Stimulated activated CD8-positive, alpha-beta memory T cell treated with anti-CD3 and anti-CD28 coated beads, Interleukin-12 subunit alpha, Interleukin-12 subunit beta, amount 100 ng/mL, for 1 hour (primary cell): Measurements from ENCODE around the gene ZBTB11.
"Not testable (repeated sequence)": the region's sequence is repeated elsewhere in the genome, so short reads cannot be mapped to it uniquely, and the experiment has no call there.

Experiments
- DNase-seq: peaks from one replicate; pipeline ENCODE4 v3.0.0-alpha.2; 2020; ENCODE audit warnings: low read depth

ZBTB11 gene

GRCh38 chr3:101618726-101619125, 58.2 kb downstream of the ZBTB11 start:
- no peak for DNase-seq

DNA sequence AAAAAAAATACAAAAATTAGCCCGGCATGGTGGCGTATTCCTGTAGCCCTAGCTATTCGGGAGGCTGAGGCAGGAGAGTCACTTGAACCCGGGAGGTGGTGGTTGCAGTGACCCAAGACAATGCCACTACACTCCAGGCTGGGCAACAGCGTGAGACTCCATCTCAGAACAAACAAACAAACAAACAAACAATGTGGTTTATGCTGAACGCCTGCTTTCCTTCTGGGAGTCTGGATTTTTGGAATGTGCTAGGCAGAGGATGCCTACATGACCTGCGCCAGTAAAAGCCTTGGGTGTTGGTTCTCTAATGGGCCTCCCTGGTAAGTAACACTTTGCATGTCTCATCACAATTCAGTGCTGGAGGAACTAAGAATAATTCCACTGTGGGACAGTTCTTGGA, 59.5 kb downstream of the ZBTB11 start:
- no peak for DNase-seq

DNA sequence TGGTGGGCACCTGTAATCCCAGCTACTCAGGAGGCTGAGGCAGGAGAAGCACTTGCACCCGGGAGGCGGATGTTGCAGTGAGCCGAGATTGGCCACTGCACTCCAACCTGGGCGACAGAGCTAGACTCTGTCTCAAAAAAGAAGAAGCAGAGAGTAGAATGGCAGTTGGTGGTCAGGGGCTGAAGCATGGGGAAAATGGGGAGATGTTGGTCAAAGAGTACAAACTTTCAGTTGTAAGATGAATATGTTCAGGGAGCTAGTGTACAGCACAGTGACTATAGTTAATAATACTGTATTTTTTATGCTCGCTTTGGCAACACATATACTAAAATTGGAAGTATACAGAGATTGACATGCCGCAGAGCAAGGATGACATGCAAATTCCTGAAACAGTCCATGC, 61.4 kb downstream of the ZBTB11 start:
- DNase-seq = no peak

GRCh38 chr3:101613014-101613413, 63.9 kb downstream of the ZBTB11 start:
- DNase-seq = not testable (repeated sequence)

- no peak for DNase-seq
Observed at GRCh38 chr3:101611023-101611422, 65.9 kb downstream of the ZBTB11 start.

DNA sequence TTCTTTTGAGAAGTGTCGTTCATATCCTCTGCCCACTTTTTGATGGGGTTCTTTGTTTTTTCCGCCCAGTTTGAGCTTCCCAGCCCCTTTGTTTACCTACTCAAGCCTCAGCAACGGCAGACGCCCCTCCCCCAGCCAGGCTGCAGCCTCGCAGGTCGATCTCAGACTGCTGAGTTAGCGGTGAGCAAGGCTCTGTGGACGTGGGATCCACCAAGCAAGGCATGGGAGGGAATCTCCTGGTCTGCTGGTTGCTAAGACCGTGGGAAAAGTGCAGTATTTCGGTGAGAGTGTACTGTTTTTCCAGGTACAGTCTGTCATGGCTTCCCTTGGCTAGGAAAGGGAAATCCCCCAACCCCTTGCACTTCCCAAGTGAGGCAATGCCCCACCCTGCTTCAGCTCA, 71.5 kb downstream of the ZBTB11 start:
- not testable (repeated sequence) for DNase-seq

GRCh38 chr3:101603184-101603583, 73.7 kb downstream of the ZBTB11 start:
- DNase-seq = no peak

DNA sequence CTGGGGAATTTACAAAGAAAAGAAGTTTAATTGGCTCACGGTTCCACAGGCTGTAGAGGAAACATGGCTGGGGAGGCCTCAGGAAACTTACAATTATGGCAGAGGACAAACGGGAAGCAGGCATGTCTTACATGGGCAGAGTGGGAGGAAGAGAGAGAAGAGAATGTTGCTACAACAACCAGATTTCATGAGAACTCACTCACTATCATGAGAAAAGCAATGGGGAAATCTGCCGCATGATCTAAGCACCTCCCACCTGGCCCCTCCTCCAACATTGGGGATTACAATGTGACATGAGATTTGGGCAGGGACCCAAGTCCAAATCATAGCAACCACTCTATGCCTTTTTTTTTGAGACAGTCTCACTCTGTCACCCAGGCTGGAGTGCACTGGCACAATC, 74.2 kb downstream of the ZBTB11 start:
- DNase-seq = no peak
